ENCODE results near the gene ABCC3. TPM values are rescaled to one million over a fixed set of nuclear protein-coding genes. Genes with fewer than 3 reads are reported as not detected.
A peak's percentile ranks its signal among the peaks of the same experiment; 100 is the strongest.

Gene ABCC3
- 2.4 and 3.6 TPM in 2 replicates for total RNA-seq

- no peak for DNase-seq (ENCODE audit: low read depth, low spot score)
Observed at GRCh38 chr17:50634224-50634914, at the start of gene ABCC3. ABCC3 (plus strand) TSS chr17:50634881; CDS start chr17:50634937, 56 bp downstream.

GRCh38 chr17:50585346-50585745 is 49.3 kb upstream of the ABCC3 start:
- no peak for DNase-seq (ENCODE audit: low read depth, low spot score)

- no peak for DNase-seq (ENCODE audit: low read depth, low spot score)
Observed at GRCh38 chr17:50585891-50586290, 48.8 kb upstream of the ABCC3 start.

GRCh38 chr17:50586421-50587247 is 48.0 kb upstream of the ABCC3 start:
- no peak for DNase-seq (ENCODE audit: low read depth, low spot score)

GRCh38 chr17:50587571-50587970 is 47.1 kb upstream of the ABCC3 start:
- no peak for DNase-seq (ENCODE audit: low read depth, low spot score)

- no peak for DNase-seq (ENCODE audit: low read depth, low spot score)
Observed at GRCh38 chr17:50588391-50589049, 46.2 kb upstream of the ABCC3 start.

GRCh38 chr17:50589095-50589705 is 45.5 kb upstream of the ABCC3 start:
- no peak for DNase-seq (ENCODE audit: low read depth, low spot score)

GRCh38 chr17:50590946-50591737 is 43.5 kb upstream of the ABCC3 start:
- no peak for DNase-seq (ENCODE audit: low read depth, low spot score)

GRCh38 chr17:50593321-50593720 is 41.4 kb upstream of the ABCC3 start:
- no peak for DNase-seq (ENCODE audit: low read depth, low spot score)

- DNase-seq (ENCODE audit: low read depth, low spot score): no peak
Observed at GRCh38 chr17:50594128-50594823, 40.4 kb upstream of the ABCC3 start.

- DNase-seq (ENCODE audit: low read depth, low spot score): no peak
Observed at GRCh38 chr17:50594892-50595291, 39.8 kb upstream of the ABCC3 start.

GRCh38 chr17:50596191-50597037 is 38.3 kb upstream of the ABCC3 start:
- DNase-seq (ENCODE audit: low read depth, low spot score): no peak

GRCh38 chr17:50598487-50598886 is 36.2 kb upstream of the ABCC3 start:
- DNase-seq (ENCODE audit: low read depth, low spot score): no peak

GRCh38 chr17:50599606-50600005 is 35.1 kb upstream of the ABCC3 start:
- DNase-seq (ENCODE audit: low read depth, low spot score): no peak

- no peak for DNase-seq (ENCODE audit: low read depth, low spot score)
Observed at GRCh38 chr17:50601823-50602375, 32.8 kb upstream of the ABCC3 start.

GRCh38 chr17:50602836-50603235 is 31.8 kb upstream of the ABCC3 start:
- DNase-seq (ENCODE audit: low read depth, low spot score): no peak

GRCh38 chr17:50603340-50603739 is 31.3 kb upstream of the ABCC3 start:
- DNase-seq (ENCODE audit: low read depth, low spot score): no peak

- DNase-seq (ENCODE audit: low read depth, low spot score): peak; percentile 27
Observed at GRCh38 chr17:50604513-50604912, 30.2 kb upstream of the ABCC3 start.

- no peak for DNase-seq (ENCODE audit: low read depth, low spot score)
Observed at GRCh38 chr17:50605429-50605828, 29.3 kb upstream of the ABCC3 start.

Data from pulmonary artery endothelial cell (primary cell).